CD14-positive monocyte (primary cell): ENCODE results near the gene BEND2. TPM values are rescaled to one million over a fixed set of nuclear protein-coding genes. Genes with fewer than 3 reads are reported as not detected.

Source experiments
- DNase-seq, 3 donors: peaks; one replicate each; pipeline ENCODE4 v3.0.0-alpha.2; 2011 to 2022
- H2AFZ ChIP-seq: 2 replicates; pipeline ENCODE4 v1.6.0; 2012; ENCODE audit warnings: mild to moderate bottlenecking, low read depth, low read length, inconsistent platforms; ENCODE audit not compliant: insufficient read depth, poor library complexity, severe bottlenecking
- H3K27ac ChIP-seq, 2 donors: 1 replicate in 1 of 2; 2 replicates in 1 of 2; pipeline ENCODE4 v1.5.1; 2012 to 2013; ENCODE audit warnings: low read length in 2 of 2, control low read depth in 1 of 2, inconsistent platforms in 1 of 2, low read depth in 1 of 2, mild to moderate bottlenecking in 1 of 2
- H3K27me3 ChIP-seq, 2 donors: one replicate each; pipeline versions ENCODE4 v1.6.0 to v1.6.1; 2011 to 2013; ENCODE audit warnings: low read length in 2 of 2; ENCODE audit not compliant: control insufficient read depth in 2 of 2, insufficient read depth in 2 of 2
- H3K36me3 ChIP-seq, 2 donors: replicated peaks in 1 of 2; 1 replicate in 1 of 2; 2 replicates in 1 of 2; pipeline versions ENCODE4 v1.5.1 to v1.6.1; 2012 to 2013; ENCODE audit warnings: low read length in 2 of 2, control low read depth in 1 of 2, inconsistent platforms in 1 of 2, mild to moderate bottlenecking in 1 of 2; ENCODE audit not compliant: insufficient read depth in 2 of 2, control insufficient read depth in 1 of 2
- H3K4me1 ChIP-seq, 2 donors: 1 replicate in 1 of 2; 2 replicates in 1 of 2; pipeline versions ENCODE4 v1.5.1 to v1.6.1; 2012 to 2013; ENCODE audit warnings: low read length in 2 of 2, control low read depth in 1 of 2, inconsistent platforms in 1 of 2, mild to moderate bottlenecking in 1 of 2, moderate library complexity in 1 of 2; ENCODE audit not compliant: insufficient read depth in 2 of 2, control insufficient read depth in 1 of 2
- H3K4me2 ChIP-seq: replicated peaks from 2 replicates; pipeline ENCODE3; 2012; ENCODE audit warnings: low read length, moderate library complexity, mild to moderate bottlenecking; ENCODE audit not compliant: poor library complexity, severe bottlenecking; ENCODE audit errors: extremely low read depth
- H3K4me3 ChIP-seq, 3 experiments: fragments of 200-600 bp in 1 of 3; sonication (generic) in 1 of 3; replicated peaks in 1 of 3; 1 replicate in 2 of 3; 2 replicates in 1 of 3; pipeline ENCODE4 v1.5.1; 2011 to 2013; ENCODE audit warnings: low read length in 3 of 3, mild to moderate bottlenecking in 3 of 3, control low read depth in 2 of 3, low read depth in 2 of 3, inconsistent platforms in 1 of 3, moderate library complexity in 1 of 3
- H3K79me2 ChIP-seq: 2 replicates; pipeline ENCODE4 v1.6.0; 2012; ENCODE audit warnings: mild to moderate bottlenecking, control low read depth, inconsistent platforms, low read length, moderate library complexity; ENCODE audit not compliant: insufficient read depth
- H3K9ac ChIP-seq: 2 replicates; pipeline ENCODE4 v1.6.0; 2017; ENCODE audit warnings: low read length, mild to moderate bottlenecking; ENCODE audit not compliant: insufficient read depth, poor library complexity, severe bottlenecking
- H3K9me3 ChIP-seq, 2 donors: replicated peaks in 1 of 2; 1 replicate in 1 of 2; 2 replicates in 1 of 2; pipeline versions ENCODE4 v1.5.1 to v1.6.1; 2012 to 2013; ENCODE audit warnings: low read length in 2 of 2, control low read depth in 1 of 2; ENCODE audit not compliant: control insufficient read depth in 1 of 2, insufficient read depth in 1 of 2
- H4K20me1 ChIP-seq: 2 replicates; pipeline ENCODE4 v1.6.0; 2012; ENCODE audit warnings: mild to moderate bottlenecking, low read length, control low read depth, moderate library complexity; ENCODE audit not compliant: insufficient read depth
- H3K27ac Mint-ChIP-seq, 7 donors: one replicate each; pipeline ENCODE4 v1.8.0; 2020; ENCODE audit warnings: mild to moderate bottlenecking in 7 of 7, mixed read lengths in 7 of 7, moderate library complexity in 6 of 7, inconsistent platforms in 2 of 7
- H3K27me3 Mint-ChIP-seq, 3 donors: one replicate each; pipeline ENCODE4 v1.8.0; 2021 to 2022; ENCODE audit warnings: low read depth in 3 of 3, mild to moderate bottlenecking in 3 of 3, mixed read lengths in 3 of 3, moderate library complexity in 3 of 3, inconsistent platforms in 1 of 3
- H3K36me3 Mint-ChIP-seq, 2 donors: one replicate each; pipeline ENCODE4 v1.8.0; 2020; ENCODE audit warnings: mixed read lengths in 2 of 2, inconsistent platforms in 1 of 2, mild to moderate bottlenecking in 1 of 2
- H3K4me1 Mint-ChIP-seq: one replicate; pipeline ENCODE4 v1.8.0; 2020; ENCODE audit warnings: mild to moderate bottlenecking, mixed read lengths
- H3K4me3 Mint-ChIP-seq, 2 donors: one replicate each; pipeline ENCODE4 v1.8.0; 2020; ENCODE audit warnings: mild to moderate bottlenecking in 2 of 2, mixed read lengths in 2 of 2, moderate library complexity in 1 of 2
- H3K9me3 Mint-ChIP-seq, 7 donors: one replicate each; pipeline ENCODE4 v1.8.0; 2020 to 2022; ENCODE audit warnings: mixed read lengths in 7 of 7, mild to moderate bottlenecking in 6 of 7, moderate library complexity in 6 of 7, inconsistent platforms in 2 of 7
- CTCF ChIP-seq: fragments of 200-600 bp; IDR thresholded peaks from one replicate; pipeline ENCODE4 v1.8.0; 2022; ENCODE audit warnings: antibody characterized with exemption, mild to moderate bottlenecking
- WGBS: methylation state at CpG from one replicate; pipeline ENCODE4 v1.1.5; 2013; ENCODE audit warnings: missing lambda C conversion rate; ENCODE audit not compliant: insufficient coverage; 5-methylcytosine and 5-hydroxymethylcytosine counted together
- intact Hi-C, 2 donors: fragments of 100-400 bp; cut with micrococcal nuclease; formaldehyde crosslinking; loops; one replicate each; pipeline versions ENCODE4 v1.15.0 to v1.15.1; 2023
- polyA plus RNA-seq, 3 donors: library from polyadenylated mRNA; depleted of rRNA in 1 of 3; unstranded in 2 of 3; stranded (reverse) in 1 of 3; fragments of 300-500 nt in 2 of 3; fragments of >200 nt in 1 of 3; fragmentation: Illumina TruSeq in 2 of 3; gene quantifications; 1 replicate in 2 of 3; 2 replicates in 1 of 3; pipeline ENCODE4 v1.2.3, GENCODE V29; 2012 to 2021

BEND2 gene
- polyA plus RNA-seq, 3 donors, result 0.04 to 0.14 TPM; not detected in 1

- no peaks in the 10 kb centered on the region for H3K4me1 ChIP-seq
- no peak overlapping the region for H3K27ac ChIP-seq
- peaks cover 0 to 3% (median 0%) of the 10 kb centered on the region in 3 donors for H3K27me3 Mint-ChIP-seq
- no peaks in the 10 kb centered on the region for H3K9me3 ChIP-seq
- no peaks in the 10 kb centered on the region for H3K36me3 ChIP-seq
- no peaks in the 10 kb centered on the region for H3K79me2 ChIP-seq
- no peak overlapping the region for H2AFZ ChIP-seq
- no peaks in the 10 kb centered on the region for H3K4me1 Mint-ChIP-seq
- no peak for DNase-seq
- peaks cover 0 to 4% (median 0%) of the 10 kb centered on the region in 7 donors for H3K9me3 Mint-ChIP-seq
- no peaks in the 10 kb centered on the region for H3K36me3 Mint-ChIP-seq
- no peak overlapping the region for H3K4me2 ChIP-seq
- 100% methylated on average over 4 of the region's 8 CpGs for WGBS
- no peak overlapping the region for H3K4me3 Mint-ChIP-seq
- TF ChIP-seq CTCF, result no peak
- no peak overlapping the region for H3K4me3 ChIP-seq
- H3K9ac ChIP-seq, result no peak overlapping the region
- H3K27ac Mint-ChIP-seq, result no peak overlapping the region
- intact Hi-C loops, result no loop called here
- H3K27me3 ChIP-seq, result no peaks in the 10 kb centered on the region
- no peaks in the 10 kb centered on the region for H4K20me1 ChIP-seq
Observed at GRCh38 chrX:18129690-18130089, 91.0 kb downstream of the BEND2 start.

GRCh38 chrX:18126971-18127370 lies 93.7 kb downstream of the BEND2 start:
- Histone ChIP-seq H3K4me3 (no peak overlapping the region), H3K27ac (no peak overlapping the region), H3K27me3 (no peaks in the 10 kb centered on the region), H3K9me3 (no peaks in the 10 kb centered on the region), H3K4me2 (no peak overlapping the region), H2AFZ (no peak overlapping the region), H3K79me2 (no peaks in the 10 kb centered on the region), H3K4me1 (no peaks in the 10 kb centered on the region), H3K9ac (no peak overlapping the region), H3K36me3 (no peaks in the 10 kb centered on the region), H4K20me1 (no peaks in the 10 kb centered on the region)
- no peak for TF ChIP-seq CTCF
- intact Hi-C loops, result no loop called here
- Mint-ChIP-seq H3K4me3 (no peak overlapping the region), H3K4me1 (no peaks in the 10 kb centered on the region), H3K36me3 (no peaks in the 10 kb centered on the region), H3K27me3 (peaks cover 0 to 3% (median 0%) of the 10 kb centered on the region in 3 donors), H3K9me3 (peaks cover 0 to 3% (median 0%) of the 10 kb centered on the region in 7 donors), H3K27ac (no peak overlapping the region)
- DNase-seq, result no peak
